H9 (cell line): ENCODE data around the gene ADAM23. TPM values are rescaled to one million over a fixed set of nuclear protein-coding genes. Genes with fewer than 3 reads are reported as not detected.

Experiments
- DNase-seq: peaks from one replicate; pipeline ENCODE4 v3.0.0-alpha.2; 2017
- H2AFZ ChIP-seq: one replicate; pipeline ENCODE4 v1.6.1; 2013; ENCODE audit warnings: mild to moderate bottlenecking, low read length, control low read depth, moderate library complexity
- H2AK5ac ChIP-seq: 2 replicates; pipeline ENCODE4 v1.6.1; 2013; ENCODE audit warnings: low read length, control low read depth, mixed read lengths; ENCODE audit not compliant: insufficient read length
- H2BK120ac ChIP-seq: one replicate; pipeline ENCODE4 v1.6.1; 2013; ENCODE audit warnings: low read depth, mild to moderate bottlenecking, low read length, control low read depth, inconsistent platforms; ENCODE audit not compliant: poor library complexity, severe bottlenecking
- H2BK12ac ChIP-seq: 2 replicates; pipeline ENCODE4 v1.6.1; 2013; ENCODE audit warnings: low read length, control low read depth, mixed read lengths, low read depth; ENCODE audit not compliant: insufficient read length
- H2BK15ac ChIP-seq: 2 replicates; pipeline ENCODE4 v1.6.1; 2013; ENCODE audit warnings: low read depth, low read length, control low read depth
- H2BK20ac ChIP-seq: one replicate; pipeline ENCODE4 v1.6.1; 2013; ENCODE audit warnings: low read depth, mild to moderate bottlenecking, low read length, control low read depth, inconsistent platforms; ENCODE audit not compliant: poor library complexity, severe bottlenecking
- H2BK5ac ChIP-seq: 2 replicates; pipeline ENCODE4 v1.6.1; 2013; ENCODE audit warnings: low read length, control low read depth, mixed read lengths; ENCODE audit not compliant: insufficient read length
- H3K14ac ChIP-seq: 2 replicates; pipeline ENCODE4 v1.6.1; 2013; ENCODE audit warnings: low read length, control low read depth; ENCODE audit not compliant: insufficient read depth
- H3K18ac ChIP-seq: 2 replicates; pipeline ENCODE4 v1.6.1; 2013; ENCODE audit warnings: low read depth, mild to moderate bottlenecking, mixed read lengths, low read length, control low read depth; ENCODE audit not compliant: insufficient read length
- H3K23ac ChIP-seq: 2 replicates; pipeline ENCODE4 v1.6.1; 2013; ENCODE audit warnings: low read length, control low read depth, mixed read lengths, low read depth; ENCODE audit not compliant: insufficient read length
- H3K23me2 ChIP-seq: 2 replicates; pipeline ENCODE4 v1.6.1; 2013; ENCODE audit warnings: low read depth, mild to moderate bottlenecking, mixed read lengths, low read length, control low read depth; ENCODE audit not compliant: insufficient read length, poor library complexity, severe bottlenecking
- H3K27ac ChIP-seq: 2 replicates; pipeline ENCODE4 v1.5.1; 2013; ENCODE audit warnings: low read length, control low read depth, mixed read lengths, low read depth; ENCODE audit not compliant: insufficient read length
- H3K27me3 ChIP-seq: 2 replicates; pipeline ENCODE4 v1.6.1; 2013; ENCODE audit warnings: low read length, control low read depth, inconsistent platforms; ENCODE audit not compliant: insufficient read depth
- H3K4ac ChIP-seq: 2 replicates; pipeline ENCODE4 v1.6.1; 2013; ENCODE audit warnings: low read depth, mild to moderate bottlenecking, control low read depth, inconsistent platforms, low read length, moderate library complexity
- H3K4me1 ChIP-seq: 2 replicates; pipeline ENCODE4 v1.6.1; 2013; ENCODE audit warnings: low read length, control low read depth, inconsistent platforms; ENCODE audit not compliant: insufficient read depth
- H3K4me2 ChIP-seq: 2 replicates; pipeline ENCODE4 v1.6.1; 2013; ENCODE audit warnings: low read length, control low read depth, mixed read lengths; ENCODE audit not compliant: insufficient read length, insufficient read depth
- H3K56ac ChIP-seq: 2 replicates; pipeline ENCODE4 v1.6.1; 2013; ENCODE audit warnings: low read depth, mild to moderate bottlenecking, mixed read lengths, low read length, control low read depth; ENCODE audit not compliant: insufficient read length
- H3K79me1 ChIP-seq: 2 replicates; pipeline ENCODE4 v1.6.1; 2013; ENCODE audit warnings: low read depth, mild to moderate bottlenecking, moderate library complexity, low read length, control low read depth, inconsistent platforms; ENCODE audit not compliant: insufficient read depth, poor library complexity, severe bottlenecking
- H3K79me2 ChIP-seq: 2 replicates; pipeline ENCODE4 v1.6.1; 2013; ENCODE audit warnings: low read length, control low read depth, inconsistent platforms; ENCODE audit not compliant: insufficient read depth
- H3K9ac ChIP-seq: 2 replicates; pipeline ENCODE4 v1.6.1; 2013; ENCODE audit warnings: low read length, control low read depth, mixed read lengths; ENCODE audit not compliant: insufficient read length; ENCODE audit errors: extremely low read depth
- H3K9me3 ChIP-seq: one replicate; pipeline ENCODE4 v1.6.1; 2013; ENCODE audit warnings: low read depth, low read length, inconsistent platforms; ENCODE audit not compliant: control insufficient read depth
- H3T11ph ChIP-seq: one replicate; pipeline ENCODE4 v1.6.1; 2013; ENCODE audit warnings: mild to moderate bottlenecking, low read length, control low read depth, inconsistent platforms
- H4K20me1 ChIP-seq: one replicate; pipeline ENCODE4 v1.6.1; 2013; ENCODE audit not compliant: control insufficient read depth, insufficient read length, insufficient read depth
- H4K5ac ChIP-seq: 2 replicates; pipeline ENCODE4 v1.6.1; 2013; ENCODE audit warnings: low read depth, mild to moderate bottlenecking, mixed read lengths, low read length, control low read depth; ENCODE audit not compliant: insufficient read length
- H4K8ac ChIP-seq: replicated peaks from 2 replicates; pipeline ENCODE4 v1.6.1; 2013; ENCODE audit warnings: low read length, control low read depth, mixed read lengths, low read depth; ENCODE audit not compliant: insufficient read length
- H4K91ac ChIP-seq: 2 replicates; pipeline ENCODE4 v1.6.1; 2013; ENCODE audit warnings: low read depth, mild to moderate bottlenecking, moderate library complexity, mixed read lengths, low read length, control low read depth; ENCODE audit not compliant: insufficient read length
- H3K27ac Mint-ChIP-seq, 3 experiments: 2 replicates in 2 of 3; 3 replicates in 1 of 3; pipeline ENCODE4 v1.8.0; 2020 to 2021; ENCODE audit warnings: mixed read lengths in 3 of 3, mild to moderate bottlenecking in 1 of 3, moderate library complexity in 1 of 3
- H3K27me3 Mint-ChIP-seq: 2 replicates; pipeline ENCODE4 v1.8.0; 2021; ENCODE audit warnings: low read depth, mild to moderate bottlenecking, moderate library complexity, mixed read lengths
- H3K36me3 Mint-ChIP-seq, 3 experiments: 2 replicates in 2 of 3; 3 replicates in 1 of 3; pipeline ENCODE4 v1.8.0; 2020 to 2021; ENCODE audit warnings: low read depth in 3 of 3, mixed read lengths in 3 of 3; ENCODE audit not compliant: insufficient read depth in 1 of 3
- H3K4me1 Mint-ChIP-seq, 2 experiments: 2 replicates each; pipeline ENCODE4 v1.8.0; 2020; ENCODE audit warnings: mixed read lengths in 2 of 2
- H3K4me3 Mint-ChIP-seq, 2 experiments: 2 replicates in 1 of 2; 3 replicates in 1 of 2; pipeline ENCODE4 v1.8.0; 2020 to 2021; ENCODE audit warnings: mild to moderate bottlenecking in 2 of 2, mixed read lengths in 2 of 2, moderate library complexity in 1 of 2
- H3K9me3 Mint-ChIP-seq, 2 experiments: 2 replicates in 1 of 2; 3 replicates in 1 of 2; pipeline ENCODE4 v1.8.0; 2020; ENCODE audit warnings: mild to moderate bottlenecking in 2 of 2, mixed read lengths in 2 of 2, moderate library complexity in 1 of 2
- CTCF ChIP-seq: fragments of 200-600 bp; sonication (generic); conservative IDR thresholded peaks from 3 replicates; pipeline ENCODE4 v1.8.0; 2021; ENCODE audit warnings: antibody characterized with exemption, mild to moderate bottlenecking
- WGBS: extraction: QIAGEN DNeasy Blood & Tissue Kit; methylation state at CpG from one replicate; pipeline ENCODE4 v1.1.7; 2013; ENCODE audit warnings: missing lambda C conversion rate, low lambda C conversion rate, mixed read lengths; ENCODE audit not compliant: insufficient read length; ENCODE audit errors: extremely low coverage; 5-methylcytosine and 5-hydroxymethylcytosine counted together
- total RNA-seq: library from RNA; stranded (reverse); gene quantifications from 2 replicates; pipeline ENCODE4 v1.2.1, GENCODE V29; 2021

Gene ADAM23
- total RNA-seq, 1 experiment from 2014 or later: 21.4 TPM

DNA sequence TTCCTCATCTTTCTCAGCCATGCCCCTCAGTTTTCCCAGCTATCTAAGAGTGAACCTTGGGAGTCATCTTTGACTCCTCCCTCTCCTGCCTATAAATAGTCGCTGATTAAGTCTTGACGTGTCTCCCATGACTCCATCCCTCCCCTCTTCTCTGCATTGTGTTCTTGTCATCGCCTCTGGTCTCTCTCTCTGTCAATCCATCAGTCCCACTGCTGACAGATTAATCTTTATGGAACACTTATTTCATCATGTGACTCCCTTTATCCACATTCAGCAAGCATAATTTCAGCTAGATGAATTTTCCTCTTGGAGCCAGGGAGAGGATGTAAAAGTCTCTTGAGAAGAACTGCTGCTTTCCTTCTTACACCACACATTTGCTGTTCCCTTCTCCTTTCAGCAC lies 9.4 kb downstream of the ADAM23 start:
- no peaks in the 10 kb centered on the region for H3K79me1 ChIP-seq
- H2BK120ac ChIP-seq: no peak overlapping the region
- no peak overlapping the region for H3T11ph ChIP-seq
- H2BK12ac ChIP-seq: no peak overlapping the region
- H3K4me1 ChIP-seq: no peaks in the 10 kb centered on the region
- no peaks in the 10 kb centered on the region for H3K79me2 ChIP-seq
- no peak overlapping the region for H3K4ac ChIP-seq
- no peak overlapping the region for H3K4me2 ChIP-seq
- H3K9ac ChIP-seq: no peak overlapping the region
- WGBS: no CpG with 5 or more reads among the region's 3 CpGs
- no peak overlapping the region for H2BK15ac ChIP-seq
- no peak overlapping the region for H2BK5ac ChIP-seq
- no peak overlapping the region for H3K23ac ChIP-seq
- H4K20me1 ChIP-seq: no peaks in the 10 kb centered on the region
- H4K8ac ChIP-seq: no peak overlapping the region
- Mint-ChIP-seq H3K9me3 (no peaks in the 10 kb centered on the region), H3K27ac (no peak overlapping the region), H3K4me3 (no peak overlapping the region), H3K36me3 (peaks cover 15 to 32% (median 23%) of the 10 kb centered on the region in 3 experiments), H3K4me1 (peaks cover 13 to 20% of the 10 kb centered on the region in 2 experiments), H3K27me3 (no peaks in the 10 kb centered on the region)
- no peak overlapping the region for H2AFZ ChIP-seq
- TF ChIP-seq CTCF: no peak
- no peak overlapping the region for H2BK20ac ChIP-seq
- no peaks in the 10 kb centered on the region for H3K27me3 ChIP-seq
- no peaks in the 10 kb centered on the region for H3K23me2 ChIP-seq
- H2AK5ac ChIP-seq: no peak overlapping the region
- no peak overlapping the region for H4K5ac ChIP-seq
- no peak overlapping the region for H3K18ac ChIP-seq
- H4K91ac ChIP-seq: no peak overlapping the region
- DNase-seq: no peak
- no peaks in the 10 kb centered on the region for H3K9me3 ChIP-seq
- H3K14ac ChIP-seq: no peak overlapping the region
- H3K27ac ChIP-seq: no peak overlapping the region
- H3K56ac ChIP-seq: no peak overlapping the region
